Endothelial cell of umbilical vein (primary cell): ENCODE data around the gene PPOX. TPM values are rescaled to one million over a fixed set of nuclear protein-coding genes. Genes with fewer than 3 reads are reported as not detected.

Experiments
- BruUV-seq: library from RNA; stranded (reverse); fragments of 400-500 nt; replicated peaks from 2 replicates; lab custom pipeline; 2021; lab: Mats Ljungman, UMichigan
- CTCF ChIA-PET: fragments of 300-600, 350-600 bp; sonication (Branson Sonifier 250); formaldehyde crosslinking; loops from one replicate; lab custom pipeline; 2021; ENCODE audit warnings: antibody characterized with exemption, inconsistent platforms; lab: Charles Lee
- POLR2A ChIA-PET: fragments of 300-600, 350-600 bp; sonication (Branson Sonifier 250); formaldehyde crosslinking; loops from one replicate; lab custom pipeline; 2021; ENCODE audit warnings: antibody characterized with exemption, inconsistent platforms; lab: Charles Lee
- DNase-seq: peaks from one replicate; pipeline ENCODE4 v3.0.0-alpha.2; 2011; ENCODE audit warnings: low read depth, low spot score
- FAIRE-seq: peaks from 2 replicates; lab custom pipeline; 2011; peaks lifted over from hg19 to GRCh38; lab: Jason Lieb, UNC
- H2AFZ ChIP-seq: 2 replicates; pipeline ENCODE4 v1.6.0; 2012; ENCODE audit warnings: low read depth, low read length, control low read depth, inconsistent platforms
- H3K27ac ChIP-seq: 2 replicates; pipeline ENCODE4 v1.5.1; 2011; ENCODE audit warnings: low read depth, mild to moderate bottlenecking, control low read depth, low read length, moderate library complexity; ENCODE audit not compliant: insufficient read depth
- H3K27me3 ChIP-seq, 2 experiments: 2 replicates each; pipeline versions ENCODE4 v1.6.0 to v1.6.1; 2011; ENCODE audit warnings: low read length in 2 of 2, mixed read lengths in 1 of 2; ENCODE audit not compliant: control insufficient read depth in 2 of 2, insufficient read depth in 2 of 2
- H3K36me3 ChIP-seq, 2 experiments: 2 replicates in 1 of 2; 3 replicates in 1 of 2; pipeline ENCODE4 v1.5.1; 2011; ENCODE audit warnings: low read length in 2 of 2, mild to moderate bottlenecking in 1 of 2, moderate library complexity in 1 of 2; ENCODE audit not compliant: control insufficient read depth in 2 of 2, insufficient read depth in 2 of 2; ENCODE audit errors: extremely low read depth in 1 of 2
- H3K4me1 ChIP-seq: 3 replicates; pipeline ENCODE4 v1.5.1; 2011; ENCODE audit warnings: mild to moderate bottlenecking, low read length; ENCODE audit not compliant: control insufficient read depth, insufficient read depth; ENCODE audit errors: extremely low read depth
- H3K4me2 ChIP-seq: 2 replicates; pipeline ENCODE4 v1.6.1; 2011; ENCODE audit warnings: low read length, control low read depth, mixed read lengths; ENCODE audit not compliant: insufficient read depth
- H3K4me3 ChIP-seq, 3 experiments: fragments of 200-600 bp in 1 of 3; sonication (generic), shearing (Covaris generic) in 1 of 3; replicated peaks in 1 of 3; 2 replicates each; pipeline ENCODE4 v1.5.1; 2011 to 2016; ENCODE audit warnings: control low read depth in 3 of 3, low read length in 3 of 3, mild to moderate bottlenecking in 2 of 3, inconsistent platforms in 1 of 3, low read depth in 1 of 3, moderate library complexity in 1 of 3; ENCODE audit not compliant: insufficient read depth in 1 of 3
- H3K79me2 ChIP-seq: 2 replicates; pipeline ENCODE4 v1.6.0; 2012; ENCODE audit warnings: low read length, inconsistent platforms; ENCODE audit not compliant: control insufficient read depth, insufficient read depth
- H3K9ac ChIP-seq: replicated peaks from 2 replicates; pipeline ENCODE3; 2011; ENCODE audit warnings: low read length, control low read depth; ENCODE audit not compliant: insufficient read depth; ENCODE audit errors: extremely low read depth
- H3K9me1 ChIP-seq: replicated peaks from 3 replicates; pipeline ENCODE4 v1.6.0; 2011; ENCODE audit warnings: mild to moderate bottlenecking, low read length; ENCODE audit not compliant: control insufficient read depth, insufficient read depth; ENCODE audit errors: extremely low read depth
- H3K9me3 ChIP-seq: replicated peaks from 2 replicates; pipeline ENCODE4 v1.5.1; 2012; ENCODE audit warnings: low read length, inconsistent platforms; ENCODE audit not compliant: control insufficient read depth, insufficient read depth
- H4K20me1 ChIP-seq: replicated peaks from 2 replicates; pipeline ENCODE3; 2011; ENCODE audit warnings: mild to moderate bottlenecking, low read length; ENCODE audit not compliant: control insufficient read depth, insufficient read depth; ENCODE audit errors: extremely low read depth
- CTCF ChIP-seq, 2 donors: IDR thresholded peaks; 1 replicate in 1 of 2; 2 replicates in 1 of 2; pipeline ENCODE4 v1.5.1; 2011; ENCODE audit warnings: low read length in 2 of 2, mild to moderate bottlenecking in 2 of 2, moderate library complexity in 2 of 2, control low read depth in 1 of 2, inconsistent platforms in 1 of 2, low read depth in 1 of 2; ENCODE audit not compliant: insufficient read depth in 1 of 2; ENCODE audit errors: extremely low read depth in 1 of 2
- EZH2 ChIP-seq: IDR thresholded peaks from 2 replicates; pipeline ENCODE4 v1.6.1; 2012; ENCODE audit warnings: borderline replicate concordance, low read depth, mild to moderate bottlenecking, moderate library complexity, low read length, inconsistent platforms; ENCODE audit not compliant: severe bottlenecking
- FOS ChIP-seq: IDR thresholded peaks from 2 replicates; pipeline ENCODE4 v1.6.1; 2011; ENCODE audit warnings: mild to moderate bottlenecking, low read length, moderate library complexity, borderline replicate concordance; ENCODE audit not compliant: insufficient read depth
- GATA2 ChIP-seq: IDR thresholded peaks from 2 replicates; pipeline ENCODE4 v1.7.0; 2011; ENCODE audit warnings: low read depth, mild to moderate bottlenecking, moderate library complexity, mixed read lengths, low read length; ENCODE audit not compliant: insufficient read length, insufficient read depth
- JUN ChIP-seq: IDR thresholded peaks from 2 replicates; pipeline ENCODE4 v1.6.1; 2011; ENCODE audit warnings: borderline replicate concordance, low read depth; ENCODE audit not compliant: insufficient read length, insufficient read depth
- MAX ChIP-seq: IDR thresholded peaks from 2 replicates; pipeline ENCODE4 v1.6.1; 2011; ENCODE audit not compliant: insufficient read depth, insufficient read length
- MYC ChIP-seq: IDR thresholded peaks from one replicate; pipeline ENCODE4 v1.6.1; 2011; ENCODE audit warnings: mild to moderate bottlenecking, low read depth, low read length
- POLR2A ChIP-seq: IDR thresholded peaks from 2 replicates; pipeline ENCODE4 v1.6.1; 2012; ENCODE audit warnings: low read depth, mild to moderate bottlenecking, control low read depth, low read length
- POLR2AphosphoS5 ChIP-seq: IDR thresholded peaks from 2 replicates; pipeline ENCODE4 v1.6.1; 2012; ENCODE audit warnings: low read depth, mild to moderate bottlenecking, control low read depth, low read length, moderate library complexity; ENCODE audit not compliant: insufficient read depth
- dilution Hi-C: fragments of 300-500 bp; cut with MboI; formaldehyde crosslinking; loops from one replicate; pipeline ENCODE4 v1.15.0; 2019; ENCODE audit warnings: low sequenced_read_pairs; ENCODE audit not compliant: extremely low pct_ligation_motif_present
- intact Hi-C: fragments of 100-400 bp; cut with micrococcal nuclease; formaldehyde crosslinking; loops from one replicate; pipeline ENCODE4 v1.10.0; 2022
- polyA plus RNA-seq, 4 experiments: library from polyadenylated mRNA; depleted of rRNA in 3 of 4; stranded (reverse) in 3 of 4; unstranded in 1 of 4; fragments of >200 nt; gene quantifications; 2 replicates each; pipeline versions ENCODE4 v1.2.1 to v1.2.3, GENCODE V29; 2011 to 2012; ENCODE audit warnings: missing spikeins in 1 of 4
- total RNA-seq: library from RNA; stranded (reverse); gene quantifications from 2 replicates; pipeline ENCODE4 v1.2.3, GENCODE V29; 2021

The PPOX gene
- total and polyA plus RNA-seq, 2 donors (not counting 3 experiments of a cell fraction or from before 2014, with no cell fraction given) = 26.4 to 28.5 TPM

GRCh38 chr1:161173711-161174110 lies 7.5 kb downstream of the PPOX start:
- ChIA-PET CTCF (interaction anchor here (0.8 to 2.1 kb wide), 2 partner anchors 8 to 208 kb away, joined by 3 to 5 read pairs; partner anchors contain the start of gene PPOX), POLR2A (no interaction called here)
- Histone ChIP-seq H3K9me3 (no peaks in the 10 kb centered on the region), H3K27ac (no peak overlapping the region), H2AFZ (no peak overlapping the region), H3K27me3 (no peaks in the 10 kb centered on the region), H3K4me3 (no peak overlapping the region), H3K4me1 (peaks cover 11% of the 10 kb centered on the region), H3K9me1 (no peaks in the 10 kb centered on the region), H4K20me1 (no peaks in the 10 kb centered on the region), H3K4me2 (no peak overlapping the region), H3K36me3 (peaks cover 11 to 24% of the 10 kb centered on the region in 2 experiments), H3K9ac (no peak overlapping the region), H3K79me2 (peaks cover 8% of the 10 kb centered on the region)
- DNase-seq (no peak), FAIRE-seq (no peak)
- no TSS peak for BruUV-seq
- no peak for TF ChIP-seq POLR2AphosphoS5
- no peak for TF ChIP-seq GATA2
- no peak for TF ChIP-seq POLR2A
- no peak for TF ChIP-seq MYC
- no peak for TF ChIP-seq CTCF (IDR thresholded peaks at IDR 0.05; ENCODE audit: extremely low read depth in 1 of 2, insufficient read depth in 1 of 2, low read depth in 1 of 2, low read length in 2 of 2)
- no peak for TF ChIP-seq EZH2
- no peak for TF ChIP-seq JUN
- TF ChIP-seq FOS = no peak
- no peak for TF ChIP-seq MAX
- intact Hi-C loops (no loop called here), dilution Hi-C loops (no loop called here)
